OCI-LY3 (cell line): ENCODE measurements around the gene HCFC1R1.

Source experiments
- CTCF ChIP-seq: fragments of 200-600, 300-600 bp; sonication (generic); IDR thresholded peaks from 2 replicates; pipeline ENCODE4 v1.5.1; 2014; ENCODE audit warnings: antibody characterized with exemption, low read length, low read depth
- EZH2phosphoT487 ChIP-seq: fragments of 200-600 bp; shearing (Covaris generic); IDR thresholded peaks from 2 replicates; pipeline ENCODE4 v1.6.1; 2018; ENCODE audit warnings: antibody characterized with exemption, mixed run types, low read depth

- TF ChIP-seq EZH2phosphoT487 = no peak
- no peak for TF ChIP-seq CTCF
Observed at GRCh38 chr16:3057181-3058138, 33.7 kb upstream of the HCFC1R1 start.
